ENCODE data around the gene BEAN1.

DNA sequence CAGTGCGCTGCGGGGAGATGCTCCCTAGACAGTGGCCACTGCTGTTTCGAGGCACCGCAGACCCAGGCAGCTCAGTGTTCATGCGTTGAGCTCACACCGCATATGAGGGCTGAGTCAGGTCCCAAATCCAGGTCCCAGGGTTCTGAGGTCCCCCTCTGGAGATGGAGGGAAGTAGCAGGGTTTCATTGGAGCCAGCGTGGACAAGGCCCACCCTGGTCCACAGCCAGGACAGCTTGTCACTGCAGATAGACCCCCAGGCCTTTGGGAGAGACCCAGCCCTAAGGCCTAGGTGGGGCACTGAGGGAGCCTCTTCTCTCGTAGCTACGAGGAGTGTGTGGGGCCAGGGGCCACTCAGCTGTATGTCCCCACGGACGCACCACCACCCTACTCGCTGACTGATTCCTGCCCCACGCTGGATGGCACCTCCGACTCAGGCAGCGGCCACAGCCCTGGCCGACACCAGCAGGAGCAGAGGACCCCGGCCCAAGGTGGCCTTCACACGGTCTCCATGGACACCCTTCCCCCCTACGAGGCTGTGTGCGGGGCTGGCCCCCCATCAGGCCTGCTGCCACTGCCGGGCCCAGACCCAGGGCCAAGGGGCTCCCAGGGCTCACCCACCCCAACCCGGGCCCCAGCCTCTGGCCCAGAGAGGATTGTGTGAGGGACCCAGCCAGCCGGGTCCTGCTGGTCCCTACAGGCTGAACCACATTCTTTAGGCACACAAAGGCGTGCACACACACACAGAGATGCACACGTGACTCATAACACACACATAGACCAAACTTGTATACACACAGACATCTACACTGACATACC, 53.4 kb downstream of the BEAN1 start:
- TF ChIP-seq, protein P1, sequence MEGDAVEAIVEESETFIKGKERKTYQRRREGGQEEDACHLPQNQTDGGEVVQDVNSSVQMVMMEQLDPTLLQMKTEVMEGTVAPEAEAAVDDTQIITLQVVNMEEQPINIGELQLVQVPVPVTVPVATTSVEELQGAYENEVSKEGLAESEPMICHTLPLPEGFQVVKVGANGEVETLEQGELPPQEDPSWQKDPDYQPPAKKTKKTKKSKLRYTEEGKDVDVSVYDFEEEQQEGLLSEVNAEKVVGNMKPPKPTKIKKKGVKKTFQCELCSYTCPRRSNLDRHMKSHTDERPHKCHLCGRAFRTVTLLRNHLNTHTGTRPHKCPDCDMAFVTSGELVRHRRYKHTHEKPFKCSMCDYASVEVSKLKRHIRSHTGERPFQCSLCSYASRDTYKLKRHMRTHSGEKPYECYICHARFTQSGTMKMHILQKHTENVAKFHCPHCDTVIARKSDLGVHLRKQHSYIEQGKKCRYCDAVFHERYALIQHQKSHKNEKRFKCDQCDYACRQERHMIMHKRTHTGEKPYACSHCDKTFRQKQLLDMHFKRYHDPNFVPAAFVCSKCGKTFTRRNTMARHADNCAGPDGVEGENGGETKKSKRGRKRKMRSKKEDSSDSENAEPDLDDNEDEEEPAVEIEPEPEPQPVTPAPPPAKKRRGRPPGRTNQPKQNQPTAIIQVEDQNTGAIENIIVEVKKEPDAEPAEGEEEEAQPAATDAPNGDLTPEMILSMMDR (IDR thresholded peaks at IDR 0.05), result no peak
- TF ChIP-seq POLR2A (IDR thresholded peaks at IDR 0.05), result no peak
- no peak for TF ChIP-seq POLR2AphosphoS5 (IDR thresholded peaks at IDR 0.05)
